AG04449 (cell line): ENCODE measurements around the gene NEU2.

Experiments
- CTCF ChIA-PET: fragments of 350-600 bp; formaldehyde crosslinking; extraction: SDS; loops from one replicate; lab custom pipeline; 2021; ENCODE audit warnings: antibody characterized with exemption; lab: Yijun Ruan, JAX
- POLR2A ChIA-PET: fragments of 400-600, 350-600 bp; formaldehyde crosslinking; extraction: SDS; loops from one replicate; lab custom pipeline; 2020; ENCODE audit warnings: antibody characterized with exemption, inconsistent platforms; lab: Yijun Ruan, JAX
- DNase-seq: peaks from one replicate; pipeline ENCODE4 v3.0.0-alpha.2; 2010; ENCODE audit warnings: low read depth, low spot score
- H3K4me3 ChIP-seq: 2 replicates; pipeline ENCODE4 v1.5.1; 2011; ENCODE audit warnings: low read depth, mild to moderate bottlenecking, control low read depth, low read length
- CTCF ChIP-seq: IDR thresholded peaks from one replicate; pipeline ENCODE4 v1.5.1; 2011; ENCODE audit warnings: mild to moderate bottlenecking, moderate library complexity, low read length, control low read depth, inconsistent platforms; ENCODE audit not compliant: insufficient read depth; ENCODE audit errors: missing control alignments

The NEU2 gene

GRCh38 chr2:233060980-233061590 is 28.6 kb downstream of the NEU2 start:
- ChIA-PET CTCF (interaction anchor here (1.2 to 3.6 kb wide), 2 partner anchors 16 to 208 kb away, joined by 4 to 15 read pairs; no protein-coding TSS in a partner anchor), POLR2A (no interaction called here)
- H3K4me3 ChIP-seq, result no peak overlapping the region

GRCh38 chr2:233061591-233062450 is 29.3 kb downstream of the NEU2 start:
- ChIA-PET POLR2A (no interaction called here), CTCF (interaction anchor here (3.6 kb wide), 1 partner anchor 209 kb away, joined by 15 read pairs; no protein-coding TSS in a partner anchor)
- H3K4me3 ChIP-seq, result no peak overlapping the region
- TF ChIP-seq CTCF, result no peak
- DNase-seq, result no peak

More at GRCh38 chr2:233060980-233061590, 28.6 kb downstream of the NEU2 start:
- no peak for DNase-seq
- TF ChIP-seq CTCF, result no peak

- no peak overlapping the region for H3K4me3 ChIP-seq
- no peak for DNase-seq
- ChIA-PET CTCF (interaction anchor here (3.6 kb wide), 1 partner anchor 209 kb away, joined by 15 read pairs; no protein-coding TSS in a partner anchor), POLR2A (no interaction called here)
- TF ChIP-seq CTCF, result no peak
Measured at GRCh38 chr2:233062451-233062850, 30.0 kb downstream of the NEU2 start.

- DNase-seq, result no peak
- TF ChIP-seq CTCF, result no peak
- no peak overlapping the region for H3K4me3 ChIP-seq
- ChIA-PET POLR2A (no interaction called here), CTCF (no interaction called here)
Measured at GRCh38 chr2:233062946-233063268, 30.4 kb downstream of the NEU2 start.

GRCh38 chr2:233063269-233063975 is 30.9 kb downstream of the NEU2 start:
- no peak overlapping the region for H3K4me3 ChIP-seq
- ChIA-PET CTCF (interaction anchor here (1.8 kb wide), 1 partner anchor 9 kb away, joined by 12 read pairs; no protein-coding TSS in a partner anchor), POLR2A (no interaction called here)
- TF ChIP-seq CTCF, result no peak
- no peak for DNase-seq

GRCh38 chr2:233063976-233064411 is 31.5 kb downstream of the NEU2 start:
- H3K4me3 ChIP-seq, result no peak overlapping the region
- DNase-seq, result no peak
- TF ChIP-seq CTCF, result no peak
- CTCF ChIA-PET, result interaction anchor here (0.5 to 1.8 kb wide), 3 partner anchors 10 to 211 kb away, joined by 3 to 12 read pairs (median 3); no protein-coding TSS in a partner anchor
- POLR2A ChIA-PET, result no interaction called here
